GM12801 (cell line): Measurements from ENCODE around the gene ARHGDIG.

Source experiments
- TF ChIP-seq, protein P1 (sequence below): IDR thresholded peaks from one replicate; pipeline ENCODE4 v1.5.1; 2011; ENCODE audit warnings: control low read depth; ENCODE audit not compliant: insufficient read length; ENCODE audit errors: extremely low read depth

The ARHGDIG gene

DNA sequence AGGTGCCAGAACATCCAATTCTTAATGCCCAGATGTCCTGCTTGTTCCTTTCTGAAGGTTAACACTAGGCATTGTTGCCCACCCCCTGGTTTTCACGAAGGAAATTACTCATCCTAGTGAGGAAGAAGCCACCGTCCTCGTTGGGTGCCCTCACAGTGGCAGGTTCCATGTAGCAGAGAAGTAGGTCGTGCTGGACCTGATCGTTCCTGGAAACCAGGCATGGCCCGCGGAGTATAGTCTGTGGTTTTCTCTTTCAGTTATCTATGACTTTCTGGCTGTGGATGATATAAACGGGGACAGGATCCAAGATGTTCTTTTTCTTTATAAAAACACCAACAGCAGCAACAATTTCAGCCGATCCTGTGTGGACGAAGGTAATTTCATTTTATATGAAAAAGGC, 21.2 kb upstream of the ARHGDIG start:
- TF ChIP-seq, protein P1, sequence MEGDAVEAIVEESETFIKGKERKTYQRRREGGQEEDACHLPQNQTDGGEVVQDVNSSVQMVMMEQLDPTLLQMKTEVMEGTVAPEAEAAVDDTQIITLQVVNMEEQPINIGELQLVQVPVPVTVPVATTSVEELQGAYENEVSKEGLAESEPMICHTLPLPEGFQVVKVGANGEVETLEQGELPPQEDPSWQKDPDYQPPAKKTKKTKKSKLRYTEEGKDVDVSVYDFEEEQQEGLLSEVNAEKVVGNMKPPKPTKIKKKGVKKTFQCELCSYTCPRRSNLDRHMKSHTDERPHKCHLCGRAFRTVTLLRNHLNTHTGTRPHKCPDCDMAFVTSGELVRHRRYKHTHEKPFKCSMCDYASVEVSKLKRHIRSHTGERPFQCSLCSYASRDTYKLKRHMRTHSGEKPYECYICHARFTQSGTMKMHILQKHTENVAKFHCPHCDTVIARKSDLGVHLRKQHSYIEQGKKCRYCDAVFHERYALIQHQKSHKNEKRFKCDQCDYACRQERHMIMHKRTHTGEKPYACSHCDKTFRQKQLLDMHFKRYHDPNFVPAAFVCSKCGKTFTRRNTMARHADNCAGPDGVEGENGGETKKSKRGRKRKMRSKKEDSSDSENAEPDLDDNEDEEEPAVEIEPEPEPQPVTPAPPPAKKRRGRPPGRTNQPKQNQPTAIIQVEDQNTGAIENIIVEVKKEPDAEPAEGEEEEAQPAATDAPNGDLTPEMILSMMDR: no peak

- TF ChIP-seq, protein P1: no peak
Observed at GRCh38 chr16:259814-260253, 20.6 kb upstream of the ARHGDIG start.

- TF ChIP-seq, protein P1: no peak
Observed at GRCh38 chr16:260326-260725, 20.1 kb upstream of the ARHGDIG start.

DNA sequence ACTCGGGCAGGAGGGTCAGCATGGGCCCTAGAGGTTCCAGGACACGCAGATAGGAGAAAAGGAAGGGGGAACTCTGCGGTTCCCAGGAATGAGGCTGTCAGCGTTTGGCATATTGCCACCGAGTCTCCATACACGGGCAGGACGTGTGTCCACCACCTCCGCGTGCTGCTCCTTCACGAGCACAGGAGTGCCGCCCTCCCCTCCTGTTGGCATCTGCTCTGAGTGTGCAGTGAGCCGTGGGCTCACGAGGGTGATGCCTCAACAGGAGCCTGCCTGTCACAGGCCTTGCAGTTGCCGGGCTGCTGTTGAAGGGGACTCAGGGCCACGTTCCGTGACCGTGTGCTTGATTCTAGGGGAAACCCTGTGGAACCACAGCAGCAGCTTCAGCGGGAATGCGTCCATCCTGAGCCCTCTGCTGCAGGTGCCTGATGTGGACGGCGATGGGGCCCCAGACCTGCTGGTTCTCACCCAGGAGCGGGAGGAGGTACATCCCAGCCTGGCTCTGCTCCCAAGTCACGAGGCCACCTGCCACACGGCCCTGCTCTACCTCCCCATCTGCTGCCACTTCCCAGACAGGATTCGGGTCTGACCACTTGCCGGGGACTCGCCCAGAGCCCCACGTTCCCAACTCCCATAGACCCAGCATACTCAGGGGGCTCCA, 19.2 kb upstream of the ARHGDIG start:
- TF ChIP-seq, protein P1: no peak

GRCh38 chr16:262121-262745, 18.2 kb upstream of the ARHGDIG start:
- TF ChIP-seq, protein P1: no peak

DNA sequence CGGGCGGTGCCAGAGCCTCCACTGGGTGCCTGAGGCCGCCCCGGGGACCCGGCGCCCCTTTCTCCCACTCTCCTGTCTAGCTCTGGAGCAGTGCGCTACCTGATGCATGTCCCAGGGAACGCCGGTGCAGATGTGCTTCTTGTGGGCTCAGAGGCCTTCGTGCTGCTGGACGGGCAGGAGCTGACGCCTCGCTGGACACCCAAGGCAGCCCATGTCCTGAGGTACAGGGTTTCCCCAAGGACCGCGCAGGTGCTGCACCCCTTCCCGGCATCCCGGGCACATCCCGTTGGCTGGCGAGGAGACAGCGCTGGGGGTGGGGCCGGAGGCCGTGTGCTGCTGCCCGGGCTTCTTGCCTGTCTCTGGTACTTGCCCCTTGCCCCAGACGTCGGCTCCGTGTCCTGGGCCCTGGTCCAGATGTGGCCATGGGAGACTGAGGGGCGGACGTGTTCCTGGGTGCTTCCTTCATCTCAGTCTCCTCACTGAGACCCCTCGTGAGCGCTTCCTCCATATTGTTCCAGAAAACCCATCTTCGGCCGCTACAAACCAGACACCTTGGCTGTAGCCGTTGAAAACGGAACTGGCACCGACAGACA, 17.1 kb upstream of the ARHGDIG start:
- TF ChIP-seq, protein P1: no peak

GRCh38 chr16:263944-264343, 16.4 kb upstream of the ARHGDIG start:
- TF ChIP-seq, protein P1: no peak
